B cell (primary cell): Measurements from ENCODE around the gene NHS. TPM values are rescaled to one million over a fixed set of nuclear protein-coding genes. Genes with fewer than 3 reads are reported as not detected.

Experiments used
- ATAC-seq: fragments of 200-7000 bp; cut with Tn5 transposase; one replicate; pipeline ENCODE4 v1.10.0; 2021; ENCODE audit warnings: low read depth, mild to moderate bottlenecking, moderate number of reproducible peaks, moderate library complexity
- CTCF ChIA-PET: fragments of 350-600 bp; sonication (Branson Sonifier 250); formaldehyde crosslinking; loops from one replicate; lab custom pipeline; 2021; ENCODE audit warnings: antibody characterized with exemption, inconsistent platforms; lab: Charles Lee
- POLR2A ChIA-PET: fragments of 350-600 bp; sonication (Branson Sonifier 250); formaldehyde crosslinking; loops from one replicate; lab custom pipeline; 2021; ENCODE audit warnings: antibody characterized with exemption; lab: Charles Lee
- DNase-seq: peaks from one replicate; pipeline ENCODE4 v3.0.0; 2013
- H2AFZ ChIP-seq: 2 replicates; pipeline ENCODE4 v1.6.1; 2012; ENCODE audit warnings: mild to moderate bottlenecking, low read depth, low read length; ENCODE audit not compliant: insufficient read depth, poor library complexity, severe bottlenecking
- H3K27ac ChIP-seq, 2 donors: 1 replicate in 1 of 2; 2 replicates in 1 of 2; pipeline ENCODE4 v1.5.1; 2012 to 2013; ENCODE audit warnings: low read length in 2 of 2, mild to moderate bottlenecking in 2 of 2, moderate library complexity in 1 of 2
- H3K27me3 ChIP-seq, 4 experiments: fragments of 200-600 bp in 1 of 4; sonication (generic) in 1 of 4; replicated peaks in 1 of 4; 1 replicate in 2 of 4; 2 replicates in 2 of 4; pipeline versions ENCODE4 v1.6.1 to v1.7.0; 2013 to 2016; ENCODE audit warnings: low read length in 3 of 4, mild to moderate bottlenecking in 2 of 4, mixed read lengths in 1 of 4, moderate library complexity in 1 of 4; ENCODE audit not compliant: insufficient read depth in 4 of 4, control insufficient read depth in 3 of 4; ENCODE audit errors: control extremely low read depth in 1 of 4
- H3K36me3 ChIP-seq, 2 experiments: replicated peaks in 1 of 2; 1 replicate in 1 of 2; 2 replicates in 1 of 2; pipeline versions ENCODE4 v1.6.1 to v1.7.1; 2013; ENCODE audit warnings: low read length in 1 of 2; ENCODE audit not compliant: insufficient read depth in 2 of 2, control insufficient read depth in 1 of 2; ENCODE audit errors: control extremely low read depth in 1 of 2, extremely low read depth in 1 of 2
- H3K4me1 ChIP-seq, 2 donors: fragments of 200-600 bp in 1 of 2; sonication (generic) in 1 of 2; 1 replicate in 1 of 2; 2 replicates in 1 of 2; pipeline versions ENCODE4 v1.5.1 to v1.6.1; 2013 to 2017; ENCODE audit warnings: low read length in 2 of 2; ENCODE audit not compliant: control insufficient read depth in 2 of 2, insufficient read depth in 2 of 2
- H3K4me2 ChIP-seq: replicated peaks from 2 replicates; pipeline ENCODE3; 2012; ENCODE audit warnings: mild to moderate bottlenecking, low read depth, low read length; ENCODE audit not compliant: poor library complexity, severe bottlenecking
- H3K4me3 ChIP-seq, 5 experiments: fragments of 200-600 bp in 1 of 5; sonication (generic) in 1 of 5; 1 replicate in 3 of 5; 2 replicates in 2 of 5; pipeline versions ENCODE4 v1.5.1 to v1.7.0; 2011 to 2016; ENCODE audit warnings: low read length in 4 of 5, mild to moderate bottlenecking in 4 of 5, low read depth in 2 of 5, control low read depth in 1 of 5, moderate library complexity in 1 of 5; ENCODE audit not compliant: insufficient read depth in 1 of 5; ENCODE audit errors: control extremely low read depth in 1 of 5, extremely low read depth in 1 of 5
- H3K79me2 ChIP-seq: fragments of 200-600 bp; sonication (generic); one replicate; pipeline ENCODE4 v1.6.0; 2016; ENCODE audit warnings: low read length; ENCODE audit not compliant: control insufficient read depth, insufficient read depth
- H3K9ac ChIP-seq: fragments of 200-600 bp; sonication (generic); 2 replicates; pipeline ENCODE4 v1.6.1; 2017; ENCODE audit warnings: mild to moderate bottlenecking, low read length, moderate library complexity
- H3K9me3 ChIP-seq, 3 donors: one replicate each; pipeline versions ENCODE4 v1.6.1 to v1.7.1; 2013; ENCODE audit warnings: low read length in 2 of 3; ENCODE audit not compliant: control insufficient read depth in 2 of 3, insufficient read depth in 1 of 3; ENCODE audit errors: control extremely low read depth in 1 of 3
- H4K20me1 ChIP-seq: 2 replicates; pipeline ENCODE4 v1.6.0; 2012; ENCODE audit warnings: mild to moderate bottlenecking, low read length; ENCODE audit not compliant: insufficient read depth, control insufficient read depth, poor library complexity, severe bottlenecking
- H3K27ac Mint-ChIP-seq: one replicate; pipeline ENCODE4 v1.8.0; 2021; ENCODE audit warnings: mixed read lengths
- H3K27me3 Mint-ChIP-seq: one replicate; pipeline ENCODE4 v1.8.0; 2021; ENCODE audit warnings: mixed read lengths
- H3K4me1 Mint-ChIP-seq: one replicate; pipeline ENCODE4 v1.8.0; 2021; ENCODE audit warnings: mixed read lengths
- H3K4me3 Mint-ChIP-seq: one replicate; pipeline ENCODE4 v1.8.0; 2021; ENCODE audit warnings: mixed read lengths
- H3K9me3 Mint-ChIP-seq: one replicate; pipeline ENCODE4 v1.8.0; 2022; ENCODE audit warnings: mixed read lengths; ENCODE audit not compliant: insufficient read depth
- CTCF ChIP-seq: fragments of 200-600 bp; IDR thresholded peaks from one replicate; pipeline ENCODE4 v1.8.0; 2022; ENCODE audit warnings: antibody characterized with exemption, mild to moderate bottlenecking
- EZH2 ChIP-seq: IDR thresholded peaks from 2 replicates; pipeline ENCODE4 v1.6.1; 2012; ENCODE audit warnings: borderline replicate concordance, low read depth, mild to moderate bottlenecking, moderate library complexity, low read length; ENCODE audit not compliant: insufficient read depth, poor library complexity, severe bottlenecking
- WGBS: methylation state at CpG from one replicate; pipeline ENCODE4 v1.1.5; 2013; ENCODE audit warnings: missing lambda C conversion rate; ENCODE audit not compliant: insufficient coverage; 5-methylcytosine and 5-hydroxymethylcytosine counted together
- intact Hi-C: fragments of 100-400 bp; cut with micrococcal nuclease; formaldehyde crosslinking; loops from one replicate; pipeline ENCODE4 v1.10.0; 2022
- polyA plus RNA-seq: library from polyadenylated mRNA; depleted of rRNA; stranded (reverse); fragments of >200 nt; gene quantifications from 2 replicates; pipeline ENCODE4 v1.2.3, GENCODE V29; 2012
- total RNA-seq, 2 donors: library from RNA; stranded (reverse); fragments of 120-200 nt in 1 of 2; gene quantifications; 1 replicate in 1 of 2; 2 replicates in 1 of 2; pipeline versions ENCODE4 v1.2.3 to v1.2.4, GENCODE V29; 2013 to 2022

NHS gene
- total and polyA plus RNA-seq, 2 donors (not counting 1 experiment from before 2014, with no cell fraction given): not detected

- H3K9ac ChIP-seq: no peak overlapping the region
- WGBS: 70% methylated on average over 2 of the region's 7 CpGs
- Mint-ChIP-seq H3K9me3 (no peaks in the 10 kb centered on the region), H3K4me3 (no peak overlapping the region), H3K4me1 (no peaks in the 10 kb centered on the region), H3K27me3 (no peaks in the 10 kb centered on the region), H3K27ac (no peak overlapping the region)
- no peak for ATAC-seq
- no peak overlapping the region for H3K27ac ChIP-seq
- TF ChIP-seq EZH2: no peak
- no peak for TF ChIP-seq CTCF
- POLR2A ChIA-PET: no interaction called here
- no peaks in the 10 kb centered on the region for H3K27me3 ChIP-seq
- DNase-seq: no peak
- intact Hi-C loops: no loop called here
- H3K36me3 ChIP-seq: no peaks in the 10 kb centered on the region
- no peak overlapping the region for H2AFZ ChIP-seq
- no peaks in the 10 kb centered on the region for H4K20me1 ChIP-seq
- no peaks in the 10 kb centered on the region for H3K79me2 ChIP-seq
- H3K4me2 ChIP-seq: no peak overlapping the region
- no peaks in the 10 kb centered on the region for H3K4me1 ChIP-seq
- H3K4me3 ChIP-seq: no peak overlapping the region
- CTCF ChIA-PET: no interaction called here
- no peaks in the 10 kb centered on the region for H3K9me3 ChIP-seq
These were observed 39.1 kb downstream of the NHS start for GRCh38 chrX:17414027-17414658.

- H3K4me2 ChIP-seq: no peak overlapping the region
- H3K4me1 ChIP-seq: no peaks in the 10 kb centered on the region
- H4K20me1 ChIP-seq: no peaks in the 10 kb centered on the region
- no peak overlapping the region for H3K27ac Mint-ChIP-seq
- no peak for TF ChIP-seq CTCF
- no peak for TF ChIP-seq EZH2
- DNase-seq (no peak), ATAC-seq (no peak)
- no peak overlapping the region for H2AFZ ChIP-seq
- intact Hi-C loops: no loop called here
- H3K79me2 ChIP-seq: no peaks in the 10 kb centered on the region
- no peaks in the 10 kb centered on the region for H3K9me3 ChIP-seq
- no peaks in the 10 kb centered on the region for H3K9me3 Mint-ChIP-seq
- H3K27me3 ChIP-seq: no peaks in the 10 kb centered on the region
- H3K9ac ChIP-seq: no peak overlapping the region
- H3K27ac ChIP-seq: no peak overlapping the region
- H3K4me1 Mint-ChIP-seq: no peaks in the 10 kb centered on the region
- ChIA-PET CTCF (no interaction called here), POLR2A (no interaction called here)
- no peak overlapping the region for H3K4me3 ChIP-seq
- no peaks in the 10 kb centered on the region for H3K36me3 ChIP-seq
- no peaks in the 10 kb centered on the region for H3K27me3 Mint-ChIP-seq
- no peak overlapping the region for H3K4me3 Mint-ChIP-seq
- WGBS: 60% methylated on average over 1 of the region's 6 CpGs
These were observed 39.8 kb downstream of the NHS start for GRCh38 chrX:17414839-17415238.
